NB4 (cell line): ENCODE results near the gene SHANK1.

Experiments used
- CTCF ChIP-seq: IDR thresholded peaks from one replicate; pipeline ENCODE4 v1.5.1; 2012; ENCODE audit warnings: low read depth, low read length
- MAX ChIP-seq: IDR thresholded peaks from 2 replicates; pipeline ENCODE4 v1.6.1; 2011; ENCODE audit warnings: low read depth, low read length
- MYC ChIP-seq: IDR thresholded peaks from 2 replicates; pipeline ENCODE4 v1.6.1; 2011; ENCODE audit warnings: low read depth, low read length
- POLR2A ChIP-seq: IDR thresholded peaks from 2 replicates; pipeline ENCODE4 v1.6.1; 2011; ENCODE audit warnings: mild to moderate bottlenecking; ENCODE audit not compliant: insufficient read length; ENCODE audit errors: extremely low read depth

DNA sequence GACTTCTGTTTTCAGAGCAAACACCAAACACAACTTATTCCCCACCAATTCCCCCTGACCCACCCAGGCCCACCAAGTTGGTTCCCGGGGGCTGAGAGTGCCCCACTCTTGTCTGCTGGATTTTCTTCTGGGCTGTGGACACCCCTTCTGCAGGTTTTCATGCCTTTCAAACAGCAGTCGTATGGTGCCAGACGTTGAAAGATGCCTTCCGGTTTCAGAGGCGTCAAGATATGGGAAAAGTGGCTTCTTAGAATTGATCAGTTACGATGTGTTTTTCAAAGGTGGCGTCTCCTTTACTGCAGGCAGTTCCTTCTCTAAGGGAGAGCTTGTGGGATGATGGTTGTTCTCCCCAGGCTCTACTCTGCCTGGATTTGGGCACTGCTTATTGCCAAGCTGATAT lies 16.3 kb upstream of the SHANK1 start:
- no peak for TF ChIP-seq CTCF
- TF ChIP-seq POLR2A = no peak
- TF ChIP-seq MAX = no peak
- TF ChIP-seq MYC = no peak
